Sigmoid colon (tissue), 7 donors: ENCODE measurements around the gene SNX7. TPM values are rescaled to one million over a fixed set of nuclear protein-coding genes. Genes with fewer than 3 reads are reported as not detected.

Experiments used
- DNase-seq: peaks from one replicate; pipeline ENCODE4 v3.0.0-alpha.2; 2019
- H3K27ac ChIP-seq, 4 donors: fragments of 200-600 bp; sonication (generic); one replicate each; pipeline ENCODE4 v1.5.1; 2016 to 2019; ENCODE audit warnings: mild to moderate bottlenecking in 1 of 4
- H3K27me3 ChIP-seq, 3 donors: fragments of 200-600 bp; sonication (generic); one replicate each; pipeline ENCODE4 v1.5.1; 2019; ENCODE audit warnings: mild to moderate bottlenecking in 1 of 3
- H3K36me3 ChIP-seq, 4 donors: fragments of 200-600 bp; sonication (generic); one replicate each; pipeline ENCODE4 v1.5.1; 2016 to 2019
- H3K4me1 ChIP-seq, 4 donors: fragments of 200-600 bp; sonication (generic); one replicate each; pipeline ENCODE4 v1.5.1; 2017 to 2019
- H3K4me3 ChIP-seq, 4 donors: fragments of 200-600 bp; sonication (generic); one replicate each; pipeline ENCODE4 v1.5.1; 2017 to 2019; ENCODE audit warnings: mild to moderate bottlenecking in 2 of 4, moderate library complexity in 1 of 4
- H3K9me3 ChIP-seq, 4 donors: fragments of 200-600 bp in 3 of 4; sonication (generic) in 3 of 4; one replicate each; pipeline versions ENCODE4 v1.5.1 to v1.6.1; 2013 to 2019
- CTCF ChIP-seq, 4 experiments: fragments of 450-650 bp in 3 of 4; fragments of 200-600 bp in 1 of 4; IDR thresholded peaks; one replicate each; pipeline ENCODE4 v1.5.1; 2016 to 2019; ENCODE audit warnings: antibody characterized with exemption in 4 of 4, mild to moderate bottlenecking in 3 of 4, moderate library complexity in 2 of 4
- EP300 ChIP-seq, 4 donors: sonication (generic); formaldehyde crosslinking; IDR thresholded peaks; one replicate each; pipeline ENCODE4 v1.6.1; 2017; ENCODE audit warnings: antibody characterized with exemption in 4 of 4
- POLR2A ChIP-seq, 2 donors: fragments of 450-650 bp; IDR thresholded peaks; one replicate each; pipeline ENCODE4 v1.6.1; 2016; ENCODE audit warnings: antibody characterized with exemption in 2 of 2, mild to moderate bottlenecking in 2 of 2, moderate library complexity in 2 of 2
- POLR2AphosphoS5 ChIP-seq, 4 donors: sonication (generic); formaldehyde crosslinking; IDR thresholded peaks; one replicate each; pipeline ENCODE4 v1.6.1; 2017; ENCODE audit warnings: antibody characterized with exemption in 4 of 4
- WGBS, 2 donors: extraction: QIAGEN DNeasy Blood & Tissue Kit; methylation state at CpG; one replicate each; pipeline ENCODE4 v1.1.7; 2013; 5-methylcytosine and 5-hydroxymethylcytosine counted together
- intact Hi-C: fragments of 100-400 bp; cut with DNase I; formaldehyde crosslinking; loops from one replicate; pipeline ENCODE4 v1.15.1; 2023
- polyA plus RNA-seq, 3 donors: library from polyadenylated mRNA; stranded (reverse); fragments of 200-250 nt; gene quantifications; one replicate each; pipeline ENCODE4 v1.2.3, GENCODE V29; 2013
- total RNA-seq, 4 donors: library from RNA; depleted of rRNA; stranded (reverse); fragments of >200 nt; gene quantifications; one replicate each; pipeline ENCODE4 v1.1.0, GENCODE V29; 2016
- donor health status: healthy with polysubstance abuse.
- donor health status: Bipolar disorder and iron deficiency.
- donor health status: healthy.

SNX7 gene
- total and polyA plus RNA-seq, 7 donors = 27.1 to 46.7 (median 38.2) TPM

DNA sequence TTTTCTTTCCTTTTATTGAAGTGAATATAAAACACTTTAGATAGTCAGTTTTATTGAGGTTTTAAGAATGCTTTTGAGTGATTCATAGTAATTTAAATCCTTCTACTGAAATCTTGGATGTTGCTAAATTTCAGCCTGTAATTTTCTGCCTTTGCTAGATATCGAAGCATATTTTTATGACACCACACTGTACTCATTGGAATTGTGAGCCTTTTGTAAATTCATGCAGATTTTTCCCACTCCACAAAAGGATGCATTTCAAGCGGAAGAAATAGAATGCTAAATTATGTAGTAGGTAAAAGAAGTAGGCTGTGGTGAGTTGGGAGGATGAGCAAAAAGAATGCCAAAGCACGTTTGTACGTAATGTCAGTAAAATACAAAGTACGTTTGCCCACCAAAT is 13.8 kb downstream of the SNX7 start:
- Histone ChIP-seq H3K4me3 (no peak overlapping the region), H3K27ac (no peak overlapping the region), H3K9me3 (no peaks in the 10 kb centered on the region), H3K4me1 (peaks cover 0 to 14% (median 2%) of the 10 kb centered on the region in 4 donors), H3K36me3 (no peaks in the 10 kb centered on the region), H3K27me3 (no peaks in the 10 kb centered on the region)
- DNase-seq = no peak
- 88 to 93% methylated on average over 5 of the region's 5 CpGs for WGBS, 2 donors
- intact Hi-C loops = no loop called here
- TF ChIP-seq POLR2AphosphoS5 (IDR thresholded peaks at IDR 0.05) (no peak), CTCF (IDR thresholded peaks at IDR 0.05) (no peak), EP300 (IDR thresholded peaks at IDR 0.05) (no peak), POLR2A (IDR thresholded peaks at IDR 0.05) (no peak)

DNA sequence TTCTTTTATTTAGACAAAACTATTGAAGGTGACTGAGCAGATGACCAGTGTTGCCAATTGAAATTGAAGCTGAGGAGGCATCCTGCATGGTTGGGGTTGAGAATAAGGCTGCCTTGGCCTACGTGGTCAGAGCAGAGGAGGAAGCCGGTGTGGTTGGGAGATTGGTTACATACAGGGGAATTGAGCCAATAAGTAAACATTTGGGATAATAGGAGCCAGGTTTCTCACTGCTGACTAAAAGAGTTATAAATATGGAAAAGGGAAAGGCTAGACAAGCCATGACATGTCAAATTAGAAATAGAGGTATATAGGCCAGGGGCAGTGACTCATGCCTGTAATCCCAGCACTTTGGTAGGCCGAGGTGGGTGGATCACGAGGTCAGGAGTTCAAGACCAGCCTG is 15.8 kb downstream of the SNX7 start:
- H3K27ac ChIP-seq = no peak overlapping the region
- H3K9me3 ChIP-seq = no peaks in the 10 kb centered on the region
- H3K27me3 ChIP-seq = no peaks in the 10 kb centered on the region
- no peaks in the 10 kb centered on the region for H3K36me3 ChIP-seq
- DNase-seq = no peak
- H3K4me1 ChIP-seq = peaks cover 0 to 14% (median 2%) of the 10 kb centered on the region in 4 donors
- 61 to 75% methylated on average over 4 of the region's 4 CpGs for WGBS, 2 donors
- intact Hi-C loops = no loop called here
- no peak overlapping the region for H3K4me3 ChIP-seq
- TF ChIP-seq POLR2AphosphoS5 (IDR thresholded peaks at IDR 0.05) (no peak), CTCF (IDR thresholded peaks at IDR 0.05) (no peak), EP300 (IDR thresholded peaks at IDR 0.05) (no peak), POLR2A (IDR thresholded peaks at IDR 0.05) (no peak)

GRCh38 chr1:98681812-98682211 is 20.3 kb downstream of the SNX7 start:
- intact Hi-C loops = no loop called here
- TF ChIP-seq CTCF (IDR thresholded peaks at IDR 0.05) (no peak), EP300 (IDR thresholded peaks at IDR 0.05) (no peak), POLR2AphosphoS5 (IDR thresholded peaks at IDR 0.05) (no peak), POLR2A (IDR thresholded peaks at IDR 0.05) (no peak)
- WGBS, 2 donors = 95 to 97% methylated on average over 3 of the region's 3 CpGs

GRCh38 chr1:98688110-98688739 is 26.7 kb downstream of the SNX7 start:
- H3K27ac ChIP-seq = no peak overlapping the region
- no peak overlapping the region for H3K4me3 ChIP-seq

More at GRCh38 chr1:98681812-98682211, 20.3 kb downstream of the SNX7 start:
- Histone ChIP-seq H3K36me3 (peaks cover 0 to 20% (median 0%) of the 10 kb centered on the region in 4 donors), H3K27me3 (no peaks in the 10 kb centered on the region), H3K27ac (no peak overlapping the region), H3K4me1 (peaks cover 0 to 8% (median 2%) of the 10 kb centered on the region in 4 donors), H3K4me3 (no peak overlapping the region), H3K9me3 (no peaks in the 10 kb centered on the region)
- no peak for DNase-seq

More at GRCh38 chr1:98688110-98688739, 26.7 kb downstream of the SNX7 start:
- peaks cover 0 to 23% (median 0%) of the 10 kb centered on the region in 4 donors for H3K36me3 ChIP-seq
- DNase-seq = no peak
- no peaks in the 10 kb centered on the region for H3K27me3 ChIP-seq
- TF ChIP-seq POLR2AphosphoS5 (IDR thresholded peaks at IDR 0.05) (no peak), POLR2A (IDR thresholded peaks at IDR 0.05) (no peak), EP300 (IDR thresholded peaks at IDR 0.05) (no peak), CTCF (IDR thresholded peaks at IDR 0.05) (no peak)
- 69 to 75% methylated on average over 2 of the region's 2 CpGs for WGBS, 2 donors
- H3K4me1 ChIP-seq = no peaks in the 10 kb centered on the region
- intact Hi-C loops = no loop called here
- H3K9me3 ChIP-seq = no peaks in the 10 kb centered on the region
